HEK293 (cell line): ENCODE data around the gene RAB7B.

Source experiments
- CTCF ChIA-PET: fragments of 350-600 bp; formaldehyde crosslinking; extraction: SDS; loops from one replicate; lab custom pipeline; 2021; ENCODE audit warnings: antibody characterized with exemption; lab: Yijun Ruan, JAX
- POLR2A ChIA-PET: fragments of 300-600 bp; formaldehyde crosslinking; extraction: SDS; loops from one replicate; lab custom pipeline; 2020; ENCODE audit warnings: antibody characterized with exemption, inconsistent platforms; lab: Yijun Ruan, JAX
- H3K27ac ChIP-seq: fragments of 200-500 bp; sonication (Bioruptor generic); 2 replicates; pipeline ENCODE4 v1.5.1; 2014; ENCODE audit warnings: low read depth, low read length, control low read depth, inconsistent platforms; ENCODE audit errors: extremely low read depth
- H3K36me3 ChIP-seq, 2 experiments: fragments of 200-500 bp in 1 of 2; sonication (Bioruptor generic) in 1 of 2; 1 replicate in 1 of 2; 2 replicates in 1 of 2; pipeline ENCODE4 v1.5.1; 2014 to 2017; ENCODE audit warnings: inconsistent platforms in 2 of 2, low read length in 2 of 2; ENCODE audit not compliant: control insufficient read depth in 2 of 2, insufficient read depth in 1 of 2
- H3K4me1 ChIP-seq: fragments of 200-500 bp; sonication (Bioruptor generic); 2 replicates; pipeline ENCODE4 v1.5.1; 2014; ENCODE audit warnings: mild to moderate bottlenecking, low read length, inconsistent platforms; ENCODE audit not compliant: control insufficient read depth, insufficient read depth
- H3K4me3 ChIP-seq: 2 replicates; pipeline ENCODE4 v1.5.1; 2011; ENCODE audit warnings: low read depth, mild to moderate bottlenecking, control low read depth, low read length, moderate library complexity
- H3K9me3 ChIP-seq: fragments of 200-500 bp; sonication (Bioruptor generic); 2 replicates; pipeline ENCODE4 v1.5.1; 2014; ENCODE audit warnings: low read depth, low read length, inconsistent platforms; ENCODE audit not compliant: control insufficient read depth, insufficient read depth
- EGR2 ChIP-seq: fragments of 450-650 bp; formaldehyde crosslinking; IDR thresholded peaks from 2 replicates; pipeline ENCODE4 v1.5.1; 2016; ENCODE audit warnings: low read depth, missing biosample characterization, missing genetic modification characterization
- GFI1B ChIP-seq: fragments of 450-650 bp; formaldehyde crosslinking; IDR thresholded peaks from 2 replicates; pipeline ENCODE4 v1.5.1; 2016; ENCODE audit warnings: missing biosample characterization, missing genetic modification characterization
- GLIS2 ChIP-seq: fragments of 450-650 bp; formaldehyde crosslinking; IDR thresholded peaks from 2 replicates; pipeline ENCODE4 v1.5.1; 2016; ENCODE audit warnings: missing biosample characterization, missing genetic modification characterization
- KLF10 ChIP-seq: fragments of 450-650 bp; IDR thresholded peaks from 2 replicates; pipeline ENCODE4 v1.5.1; 2018; ENCODE audit warnings: missing biosample characterization, mild to moderate bottlenecking, missing genetic modification characterization
- OSR2 ChIP-seq: fragments of 450-650 bp; formaldehyde crosslinking; IDR thresholded peaks from 2 replicates; pipeline ENCODE4 v1.5.1; 2016; ENCODE audit warnings: missing biosample characterization, missing genetic modification characterization
- REPIN1 ChIP-seq: fragments of 450-650 bp; formaldehyde crosslinking; IDR thresholded peaks from 2 replicates; pipeline ENCODE4 v1.5.1; 2017; ENCODE audit warnings: missing biosample characterization, missing genetic modification characterization, low read depth
- SETDB1 ChIP-seq: IDR thresholded peaks from one replicate; pipeline ENCODE4 v1.6.1; 2017; ENCODE audit warnings: mild to moderate bottlenecking, low read length, moderate library complexity, mixed read lengths; ENCODE audit not compliant: insufficient read length
- SP2 ChIP-seq: fragments of 450-650 bp; formaldehyde crosslinking; IDR thresholded peaks from 2 replicates; pipeline ENCODE4 v1.5.1; 2016; ENCODE audit warnings: missing biosample characterization, missing genetic modification characterization
- TRIM28 ChIP-seq: IDR thresholded peaks from 2 replicates; pipeline ENCODE4 v1.6.1; 2011; ENCODE audit warnings: low read length, control low read depth, borderline replicate concordance
- ZFHX2 ChIP-seq: fragments of 450-650 bp; formaldehyde crosslinking; conservative IDR thresholded peaks from 2 replicates; pipeline ENCODE4 v1.5.1; 2016; ENCODE audit warnings: missing biosample characterization, missing genetic modification characterization
- ZFP3 ChIP-seq: fragments of 450-650 bp; formaldehyde crosslinking; IDR thresholded peaks from 2 replicates; pipeline ENCODE4 v1.5.1; 2016; ENCODE audit warnings: low read depth, missing biosample characterization, missing genetic modification characterization
- ZNF112 ChIP-seq: fragments of 450-650 bp; formaldehyde crosslinking; IDR thresholded peaks from 2 replicates; pipeline ENCODE4 v1.5.0; 2017; ENCODE audit warnings: missing biosample characterization, missing genetic modification characterization
- ZNF138 ChIP-seq: fragments of 450-650 bp; formaldehyde crosslinking; IDR thresholded peaks from 2 replicates; pipeline ENCODE4 v1.5.1; 2016; ENCODE audit warnings: missing biosample characterization, missing genetic modification characterization, borderline replicate concordance
- ZNF184 ChIP-seq: fragments of 450-650 bp; IDR thresholded peaks from 2 replicates; pipeline ENCODE4 v1.5.1; 2018; ENCODE audit warnings: missing biosample characterization, mild to moderate bottlenecking, missing genetic modification characterization
- ZNF223 ChIP-seq: fragments of 450-650 bp; formaldehyde crosslinking; IDR thresholded peaks from 2 replicates; pipeline ENCODE4 v1.5.1; 2016; ENCODE audit warnings: missing biosample characterization, missing genetic modification characterization
- ZNF514 ChIP-seq: fragments of 450-650 bp; formaldehyde crosslinking; IDR thresholded peaks from 2 replicates; pipeline ENCODE4 v1.5.1; 2016; ENCODE audit warnings: missing biosample characterization, missing genetic modification characterization
- ZNF555 ChIP-seq: fragments of 450-650 bp; formaldehyde crosslinking; conservative IDR thresholded peaks from 2 replicates; pipeline ENCODE4 v1.5.1; 2017; ENCODE audit warnings: missing biosample characterization, mild to moderate bottlenecking, missing genetic modification characterization, inconsistent platforms
- ZNF596 ChIP-seq: fragments of 450-650 bp; IDR thresholded peaks from 2 replicates; pipeline ENCODE4 v1.5.0; 2018; ENCODE audit warnings: missing biosample characterization, mild to moderate bottlenecking, missing genetic modification characterization, moderate library complexity
- ZNF626 ChIP-seq: fragments of 450-650 bp; sonication (Bioruptor Pico); formaldehyde crosslinking; IDR thresholded peaks from 2 replicates; pipeline ENCODE4 v1.5.1; 2018; ENCODE audit warnings: missing biosample characterization, missing genetic modification characterization, inconsistent platforms
- ZNF658 ChIP-seq: fragments of 450-650 bp; formaldehyde crosslinking; IDR thresholded peaks from 2 replicates; pipeline ENCODE4; 2016; ENCODE audit warnings: missing biosample characterization, missing genetic modification characterization
- ZNF747 ChIP-seq: fragments of 450-650 bp; formaldehyde crosslinking; IDR thresholded peaks from 2 replicates; pipeline ENCODE4 v1.5.1; 2016; ENCODE audit warnings: missing biosample characterization, missing genetic modification characterization

Gene RAB7B

DNA sequence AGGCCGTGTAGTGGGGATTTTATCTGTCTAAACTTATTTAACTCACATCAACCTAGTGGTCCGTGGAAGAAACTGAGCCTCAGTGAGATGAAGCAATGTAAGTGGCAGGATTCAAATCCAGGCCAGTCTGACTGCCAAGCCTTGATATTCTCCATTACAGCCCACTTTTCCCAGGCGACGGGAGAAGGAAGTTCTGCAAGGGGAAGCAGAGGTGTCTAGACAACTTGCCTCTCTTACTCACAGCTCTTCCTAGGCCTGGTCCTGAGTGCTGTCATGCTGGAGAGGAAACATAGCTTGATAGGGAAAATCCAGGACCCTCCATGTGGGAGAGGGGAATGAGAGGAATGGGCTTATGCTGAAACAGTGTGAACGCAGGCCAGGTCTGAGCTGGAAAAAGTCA, 11.4 kb upstream of the RAB7B start:
- Histone ChIP-seq H3K9me3 (no peaks in the 10 kb centered on the region), H3K4me1 (no peaks in the 10 kb centered on the region), H3K27ac (no peak overlapping the region), H3K36me3 (no peaks in the 10 kb centered on the region), H3K4me3 (no peak overlapping the region)
- CTCF ChIA-PET = interaction anchor here (0.6 to 2.3 kb wide), 3 partner anchors 16 to 93 kb away, joined by 3 to 8 read pairs (median 3); no protein-coding TSS in a partner anchor
- no peak for TF ChIP-seq ZNF596
- no peak for TF ChIP-seq KLF10 (tag by site-specific recombination)
- TF ChIP-seq ZNF626 (tag by site-specific recombination) = no peak
- TF ChIP-seq ZNF747 = no peak
- no peak for TF ChIP-seq ZNF223 (tag by site-specific recombination)
- no peak for TF ChIP-seq ZNF514 (tag by site-specific recombination)
- no peak for TF ChIP-seq ZNF555 (tag by site-specific recombination)
- TF ChIP-seq OSR2 (tag by site-specific recombination) = no peak
- TF ChIP-seq SETDB1 = no peak
- TF ChIP-seq ZFP3 = no peak
- POLR2A ChIA-PET = no interaction called here

GRCh38 chr1:206013026-206013795, 10.0 kb upstream of the RAB7B start:
- Histone ChIP-seq H3K9me3 (no peaks in the 10 kb centered on the region), H3K4me1 (no peaks in the 10 kb centered on the region), H3K36me3 (no peaks in the 10 kb centered on the region), H3K4me3 (no peak overlapping the region), H3K27ac (no peak overlapping the region)
- POLR2A ChIA-PET = no interaction called here
- CTCF ChIA-PET = interaction anchor here (0.5 to 0.6 kb wide), 2 partner anchors 202 to 568 kb away, joined by 4 to 5 read pairs; no protein-coding TSS in a partner anchor
- TF ChIP-seq SP2 (tag by site-specific recombination) = no peak
- TF ChIP-seq REPIN1 (tag by site-specific recombination) = no peak
- TF ChIP-seq ZFP3 = no peak
- TF ChIP-seq ZNF658 (tag by site-specific recombination) = no peak
- no peak for TF ChIP-seq ZNF112 (tag by site-specific recombination)
- no peak for TF ChIP-seq ZNF184 (tag by site-specific recombination)
- TF ChIP-seq ZNF747 = no peak
- no peak for TF ChIP-seq TRIM28
- no peak for TF ChIP-seq GLIS2 (tag by site-specific recombination)
- TF ChIP-seq ZNF138 (tag by site-specific recombination) = no peak

DNA sequence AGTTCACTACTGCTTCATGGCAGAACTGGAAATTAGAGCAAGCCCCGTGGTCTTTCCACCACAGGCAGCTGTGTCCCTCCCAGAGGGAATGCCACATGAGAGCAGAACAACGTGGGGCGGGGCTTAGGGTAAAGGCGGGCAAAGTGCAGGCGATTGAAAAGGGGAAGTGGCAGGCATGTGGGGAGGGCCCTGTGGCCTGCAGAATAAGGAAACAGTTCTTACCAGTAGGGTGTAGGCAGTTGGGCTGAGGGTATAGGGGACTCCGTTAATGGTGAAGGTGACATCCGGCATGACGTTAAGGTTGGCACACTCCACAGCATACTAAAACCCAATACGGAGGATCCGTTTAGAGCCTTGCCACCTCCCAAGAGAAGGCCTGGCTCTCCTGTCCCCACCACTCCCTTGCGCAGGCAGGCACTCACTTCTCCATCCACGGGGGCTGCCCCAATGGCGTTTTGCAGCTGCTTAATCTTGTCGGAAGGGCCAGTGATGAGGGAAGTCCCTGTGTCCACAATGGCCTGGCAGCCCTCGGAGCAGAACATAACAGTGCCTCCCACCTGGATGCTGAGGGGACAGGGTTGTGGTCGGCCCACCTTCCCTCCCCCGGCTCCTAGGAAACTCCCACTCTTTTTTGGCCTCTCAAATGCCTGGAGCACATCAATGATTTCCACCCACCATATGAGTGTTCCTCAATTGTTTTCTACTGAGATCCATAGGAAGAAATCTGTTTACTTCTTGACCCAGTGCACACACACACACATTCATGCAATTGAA, 9.1 kb upstream of the RAB7B start:
- H3K27ac ChIP-seq = no peak overlapping the region
- H3K4me3 ChIP-seq = no peak overlapping the region
- TF ChIP-seq GFI1B (tag by site-specific recombination) = no peak
- peak; percentile 86 for TF ChIP-seq ZFHX2 (tag by site-specific recombination)
- peak; percentile 93 for TF ChIP-seq EGR2 (tag by site-specific recombination)
- TF ChIP-seq, all 188 proteins: peak for 2
- CTCF ChIA-PET = interaction anchor here (0.6 to 1.0 kb wide), 2 partner anchors 18 to 567 kb away, joined by 4 to 5 read pairs; no protein-coding TSS in a partner anchor
- H3K36me3 ChIP-seq = no peaks in the 10 kb centered on the region
- H3K9me3 ChIP-seq = no peaks in the 10 kb centered on the region
- POLR2A ChIA-PET = no interaction called here
- no peaks in the 10 kb centered on the region for H3K4me1 ChIP-seq
